Heart right ventricle (tissue), 16 donors: ENCODE measurements around the gene HLX. TPM values are rescaled to one million over a fixed set of nuclear protein-coding genes. Genes with fewer than 3 reads are reported as not detected.
A peak's percentile ranks its signal among the peaks of the same experiment; 100 is the strongest.

ENCODE experiments used
- ATAC-seq, 8 donors: fragments of 200-7000 bp; cut with Tn5 transposase; one replicate each; pipeline ENCODE4 v1.9.1; 2020; ENCODE audit warnings: mild to moderate bottlenecking in 8 of 8, moderate library complexity in 8 of 8, moderate number of reproducible peaks in 1 of 8
- DNase-seq, 2 donors: peaks; one replicate each; pipeline ENCODE4 v3.0.0-alpha.2; 2020
- H3K27ac ChIP-seq, 10 donors: fragments of 200-600 bp; sonication (generic) in 2 of 10; one replicate each; pipeline versions ENCODE4 v1.5.0 to v1.8.0; 2020 to 2022; ENCODE audit warnings: mild to moderate bottlenecking in 3 of 10
- H3K27me3 ChIP-seq, 7 donors: fragments of 200-600 bp; one replicate each; pipeline ENCODE4 v1.8.0; 2021 to 2022; ENCODE audit warnings: mild to moderate bottlenecking in 2 of 7
- H3K36me3 ChIP-seq, 9 donors: fragments of 200-600 bp; sonication (generic) in 1 of 9; one replicate each; pipeline versions ENCODE4 v1.5.0 to v1.8.0; 2020 to 2022; ENCODE audit warnings: mild to moderate bottlenecking in 2 of 9
- H3K4me1 ChIP-seq, 9 donors: fragments of 200-600 bp; sonication (generic) in 1 of 9; one replicate each; pipeline versions ENCODE4 v1.5.0 to v1.8.0; 2020 to 2022; ENCODE audit warnings: mild to moderate bottlenecking in 4 of 9
- H3K4me3 ChIP-seq, 10 donors: fragments of 200-600 bp; sonication (generic) in 2 of 10; one replicate each; pipeline versions ENCODE4 v1.5.0 to v1.8.0; 2020 to 2022; ENCODE audit warnings: mild to moderate bottlenecking in 7 of 10, moderate library complexity in 2 of 10
- H3K9me3 ChIP-seq, 11 donors: fragments of 200-600 bp in 10 of 11; sonication (generic) in 2 of 11; one replicate each; pipeline versions ENCODE4 v1.5.0 to v1.8.0; 2013 to 2022; ENCODE audit warnings: mild to moderate bottlenecking in 2 of 11, control low read depth in 1 of 11, moderate library complexity in 1 of 11
- CTCF ChIP-seq, 9 donors: fragments of 200-600 bp; sonication (generic) in 2 of 9; IDR thresholded peaks; one replicate each; pipeline versions ENCODE4 v1.5.0 to v1.8.0; 2021 to 2022; ENCODE audit warnings: antibody characterized with exemption in 9 of 9, mild to moderate bottlenecking in 5 of 9, moderate library complexity in 1 of 9
- WGBS, 2 donors: extraction: QIAGEN DNeasy Blood & Tissue Kit; methylation state at CpG; one replicate each; pipeline ENCODE4 v1.1.7; 2013; ENCODE audit warnings: inconsistent platforms in 1 of 2; 5-methylcytosine and 5-hydroxymethylcytosine counted together
- intact Hi-C, 10 donors: fragments of 100-400 bp; cut with DNase I; formaldehyde crosslinking; loops; one replicate each; pipeline versions ENCODE4 v1.11.1 to v1.14.2; 2022
- polyA plus RNA-seq, 2 donors: library from polyadenylated mRNA; stranded (reverse); fragments of 200-250 nt; gene quantifications; one replicate each; pipeline ENCODE4 v1.2.3, GENCODE V29; 2013
- total RNA-seq, 10 donors: library from RNA; stranded (reverse); fragmentation: NEBNext Ultra II Directional in 3 of 10; extraction: Animal tissue kit (Norgen Biotek cat#: 25700) in 3 of 10; gene quantifications; one replicate each; pipeline versions ENCODE4 v1.2.1 to v1.2.4, GENCODE V29; 2021 to 2023
- donor health status: Arrhythmogenic right ventricular cardiomyopathy.
- donor health status: ischemic (EF 13 %, LVEDD 7.1; RV severe dilation, severe dysfunction).
- donor health status: healthy with polysubstance abuse.
- donor health status: DM: no; HTN: yes; CAD: no.
- donor health status: DM: no; HTN: no; CAD: no.
- donor health status: ischemic (EF 25% LVEDD 6.9; RV normal size, moderate dysfunction).
- donor health status: ischemic (EF 25% LVEDD 5.7; RV mildly dilated, moderate dysfunction).
- donor health status: healthy.
- donor health status: DM: yes; HTN: yes; CAD: no.
- donor health status: Ischemic cardiomyopathy.
- donor health status: ischemic (EF 35%, LVEDD 5.7; RV mildly dilated, moderate dysfunction).
- donor health status: nonischemic (EF 11% LVEDD 7.7; RV severe dilation, severe dysfunction).
- donor health status: DM: yes; HTN: yes; CAD: no.
- donor health status: PGD.
- donor health status: ischemic (EF 29% LVEDD 5.4; RV normal size, mild dysfunction).
- donor health status: nonischemic (EF 23%, LVEDD 6.1; RV moderate dilation, normal function).

HLX gene
- total and polyA plus RNA-seq, 12 donors = 4.3 to 13.8 (median 6.7) TPM

- no peak overlapping the region for H3K27ac ChIP-seq
- TF ChIP-seq CTCF (IDR thresholded peaks at IDR 0.05) = no peak
- H3K4me1 ChIP-seq = peaks cover 0 to 51% (median 32%) of the 10 kb centered on the region in 9 donors
- H3K4me3 ChIP-seq = no peak overlapping the region
- ATAC-seq (no peak), DNase-seq (no peak)
- intact Hi-C loops = loop anchor here in 3 of 10 donors (10.0 kb wide), 2 partner anchors 109 to 149 kb away; no protein-coding TSS in a partner anchor
- H3K27me3 ChIP-seq = peaks cover 2 to 70% (median 45%) of the 10 kb centered on the region in 7 donors
- H3K9me3 ChIP-seq = no peaks in the 10 kb centered on the region
- WGBS, 2 donors = 86 to 97% methylated on average over 3 of the region's 3 CpGs
- peaks cover 0 to 49% (median 28%) of the 10 kb centered on the region in 9 donors for H3K36me3 ChIP-seq
Measured at GRCh38 chr1:220885971-220886370, 6.7 kb downstream of the HLX start.

GRCh38 chr1:220886470-220887201 is 7.4 kb downstream of the HLX start:
- intact Hi-C loops = loop anchor here in 3 of 10 donors (10.0 kb wide), 2 partner anchors 108 to 148 kb away; no protein-coding TSS in a partner anchor
- 75 to 83% methylated on average over 26 of the region's 26 CpGs for WGBS, 2 donors

GRCh38 chr1:220887202-220887519 is 7.9 kb downstream of the HLX start:
- ATAC-seq = no peak
- 48 to 62% methylated on average over 11 of the region's 11 CpGs for WGBS, 2 donors
- intact Hi-C loops = loop anchor here in 3 of 10 donors (10.0 kb wide), 2 partner anchors 108 to 148 kb away; no protein-coding TSS in a partner anchor
- Histone ChIP-seq H3K27me3 (peaks cover 14 to 76% (median 57%) of the 10 kb centered on the region in 7 donors), H3K4me3 (peak overlapping the region in 3 of 10 donors; percentile 12 to 31 (median 21)), H3K4me1 (peaks cover 0 to 56% (median 28%) of the 10 kb centered on the region in 9 donors), H3K9me3 (no peaks in the 10 kb centered on the region), H3K36me3 (peaks cover 0 to 44% (median 28%) of the 10 kb centered on the region in 9 donors), H3K27ac (no peak overlapping the region)
- no peak for DNase-seq
- no peak for TF ChIP-seq CTCF (IDR thresholded peaks at IDR 0.05)

More at GRCh38 chr1:220886470-220887201, 7.4 kb downstream of the HLX start:
- no peak for DNase-seq
- no peak for ATAC-seq
- Histone ChIP-seq H3K36me3 (peaks cover 0 to 49% (median 28%) of the 10 kb centered on the region in 9 donors), H3K4me1 (peaks cover 0 to 56% (median 32%) of the 10 kb centered on the region in 9 donors), H3K9me3 (no peaks in the 10 kb centered on the region), H3K27ac (no peak overlapping the region), H3K27me3 (peaks cover 9 to 74% (median 52%) of the 10 kb centered on the region in 7 donors), H3K4me3 (no peak overlapping the region)
- no peak for TF ChIP-seq CTCF (IDR thresholded peaks at IDR 0.05)

GRCh38 chr1:220887520-220888416 is 8.5 kb downstream of the HLX start:
- ATAC-seq = peak in 4 of 8 donors; percentile 35 to 55 (median 40)
- intact Hi-C loops = loop anchor here in 3 of 10 donors (10.0 kb wide), 2 partner anchors 107 to 147 kb away; no protein-coding TSS in a partner anchor
- no peak for DNase-seq

More at GRCh38 chr1:220887520-220888416, 8.5 kb downstream of the HLX start:
- Histone ChIP-seq H3K9me3 (no peaks in the 10 kb centered on the region), H3K36me3 (peaks cover 0 to 38% (median 25%) of the 10 kb centered on the region in 9 donors), H3K27ac (no peak overlapping the region), H3K4me3 (peak overlapping the region in 7 of 10 donors; percentile 6 to 31 (median 20)), H3K27me3 (peaks cover 16 to 79% (median 63%) of the 10 kb centered on the region in 7 donors), H3K4me1 (peaks cover 0 to 51% (median 22%) of the 10 kb centered on the region in 9 donors)
- WGBS, 2 donors = 21 to 35% methylated on average over 48 of the region's 48 CpGs
- no peak for TF ChIP-seq CTCF (IDR thresholded peaks at IDR 0.05)
